Hepatocyte (in vitro differentiated cells): Measurements from ENCODE around the gene GNG7. TPM values are rescaled to one million over a fixed set of nuclear protein-coding genes. Genes with fewer than 3 reads are reported as not detected.
"Not testable (repeated sequence)": the region's sequence is repeated elsewhere in the genome, so short reads cannot be mapped to it uniquely, and the experiment has no call there.

Experiments
- DNase-seq: peaks from one replicate; pipeline ENCODE4 v3.0.0-alpha.2; 2016; ENCODE audit warnings: low spot score
- H2AFZ ChIP-seq: fragments of 200-600 bp; sonication (generic); 2 replicates; pipeline ENCODE4 v1.6.0; 2016; ENCODE audit warnings: antibody characterized with exemption, mild to moderate bottlenecking
- H3K27ac ChIP-seq: fragments of 200-600 bp; sonication (generic); 2 replicates; pipeline ENCODE4 v1.5.1; 2016; ENCODE audit warnings: mild to moderate bottlenecking
- H3K27me3 ChIP-seq: fragments of 200-600 bp; sonication (generic); 2 replicates; pipeline ENCODE4 v1.6.1; 2016
- H3K36me3 ChIP-seq: fragments of 200-600 bp; sonication (generic); replicated peaks from 2 replicates; pipeline ENCODE4 v1.5.1; 2016; ENCODE audit warnings: low read depth; ENCODE audit not compliant: insufficient read depth
- H3K4me1 ChIP-seq: fragments of 200-600 bp; sonication (generic); 2 replicates; pipeline ENCODE4 v1.5.1; 2016; ENCODE audit warnings: mild to moderate bottlenecking, moderate library complexity; ENCODE audit not compliant: insufficient read depth
- H3K4me2 ChIP-seq: fragments of 200-600 bp; sonication (generic); 2 replicates; pipeline ENCODE4 v1.6.0; 2016
- H3K4me3 ChIP-seq: fragments of 200-600 bp; sonication (generic); 2 replicates; pipeline ENCODE4 v1.5.1; 2016; ENCODE audit warnings: mild to moderate bottlenecking
- H3K79me2 ChIP-seq: fragments of 200-600 bp; sonication (generic); 2 replicates; pipeline ENCODE4 v1.6.0; 2017; ENCODE audit warnings: mild to moderate bottlenecking
- H3K9me2 ChIP-seq: fragments of 200-600 bp; sonication (generic); replicated peaks from 2 replicates; pipeline ENCODE4 v1.6.0; 2017; ENCODE audit warnings: mild to moderate bottlenecking; ENCODE audit not compliant: insufficient read depth
- H3K9me3 ChIP-seq: fragments of 200-600 bp; sonication (generic); 2 replicates; pipeline ENCODE4 v1.5.1; 2016; ENCODE audit warnings: low read depth, mild to moderate bottlenecking
- H4K20me1 ChIP-seq: fragments of 200-600 bp; sonication (generic); 2 replicates; pipeline ENCODE4 v1.6.0; 2016; ENCODE audit warnings: mild to moderate bottlenecking; ENCODE audit not compliant: insufficient read depth, poor library complexity, severe bottlenecking
- EZH2 ChIP-seq: fragments of 200-600 bp; sonication (generic); IDR thresholded peaks from 2 replicates; pipeline ENCODE4 v1.6.1; 2016; ENCODE audit warnings: antibody characterized with exemption, mild to moderate bottlenecking, borderline replicate concordance
- EZH2phosphoT487 ChIP-seq: fragments of 200-600 bp; sonication (generic); IDR thresholded peaks from one replicate; pipeline ENCODE4 v1.6.1; 2018; ENCODE audit warnings: antibody characterized with exemption, mild to moderate bottlenecking, low read depth, moderate library complexity; ENCODE audit not compliant: unreplicated experiment, severe bottlenecking
- WGBS: methylation state at CpG from one replicate; pipeline ENCODE4 v1.1.6; 2016; ENCODE audit warnings: low lambda C conversion rate; ENCODE audit errors: missing lambda C conversion rate; 5-methylcytosine and 5-hydroxymethylcytosine counted together
- polyA plus RNA-seq: library from polyadenylated mRNA; unstranded; fragments of >200 nt; fragmentation: Nextera tagmentation; extraction: Ambion mirVana; gene quantifications from 2 replicates; pipeline ENCODE4 v1.2.1, GENCODE V29; 2016
- total RNA-seq: library from RNA; depleted of rRNA; stranded (reverse); fragments of >200 nt; gene quantifications from 2 replicates; pipeline ENCODE4 v1.2.3, GENCODE V29; 2014
- TF ChIP-seq, protein P1 (sequence below): fragments of 200-600 bp; sonication (generic); IDR thresholded peaks from 2 replicates; pipeline ENCODE4 v1.5.1; 2016; ENCODE audit warnings: antibody characterized with exemption, mild to moderate bottlenecking; ENCODE audit not compliant: poor library complexity

Gene GNG7
- total and polyA plus RNA-seq, 2 experiments from 2014 or later: 1.2 to 1.9 TPM

DNA sequence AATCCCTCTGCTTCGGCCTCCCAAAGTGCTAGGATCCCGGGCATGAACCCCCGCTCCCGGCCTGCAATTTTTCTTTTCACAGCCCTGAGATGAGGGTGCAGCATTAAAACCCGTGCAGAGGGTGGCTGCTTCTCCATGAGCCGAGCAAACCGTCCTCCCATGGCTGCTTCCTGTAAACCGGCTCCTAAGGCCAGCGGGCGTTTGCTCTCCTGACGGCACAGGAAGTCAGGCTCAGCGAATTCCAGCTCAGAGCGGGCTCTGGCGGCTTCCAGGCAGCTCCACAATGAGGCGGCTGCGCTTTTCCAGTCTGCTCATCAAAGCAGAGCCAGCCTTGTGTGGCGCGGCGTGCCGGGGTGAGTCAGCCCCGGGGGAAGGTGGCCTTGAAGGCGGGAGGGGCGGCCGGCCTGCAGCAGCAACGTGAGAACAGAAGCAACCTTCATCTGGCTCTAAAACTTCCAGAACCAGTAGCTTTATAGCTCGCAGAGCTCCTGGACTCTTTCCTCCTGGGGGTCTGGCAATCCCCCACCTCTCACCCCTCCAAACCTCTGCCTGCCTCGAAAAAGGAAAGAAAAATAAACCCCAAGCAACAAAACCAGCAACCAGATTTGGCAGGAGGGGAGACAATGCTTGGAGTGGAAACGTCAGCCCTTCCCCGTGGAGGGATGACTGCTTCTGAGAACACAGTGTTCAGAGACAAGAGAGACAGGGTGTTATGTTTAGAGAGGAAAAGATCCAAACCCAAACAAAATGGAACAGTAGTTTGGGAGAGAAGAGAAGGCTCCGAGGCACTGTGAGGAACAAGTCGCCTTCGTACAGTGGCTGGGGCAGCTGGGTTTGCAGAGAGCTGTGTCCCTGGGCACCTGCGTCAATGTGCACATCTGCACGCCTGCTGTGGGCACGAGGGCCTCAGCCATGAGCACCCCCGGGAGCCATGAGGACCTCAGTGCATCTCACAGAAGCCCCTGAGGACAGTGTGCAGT lies 158.7 kb downstream of the GNG7 start:
- H3K9me3 ChIP-seq: no peaks in the 10 kb centered on the region
- H3K36me3 ChIP-seq: no peaks in the 10 kb centered on the region
- no peaks in the 10 kb centered on the region for H3K79me2 ChIP-seq
- 17% methylated on average over 36 of the region's 36 CpGs for WGBS
- DNase-seq: peak; percentile 98
- H3K4me1 ChIP-seq: peaks cover 57% of the 10 kb centered on the region
- TF ChIP-seq EZH2: no peak
- TF ChIP-seq, protein P1, sequence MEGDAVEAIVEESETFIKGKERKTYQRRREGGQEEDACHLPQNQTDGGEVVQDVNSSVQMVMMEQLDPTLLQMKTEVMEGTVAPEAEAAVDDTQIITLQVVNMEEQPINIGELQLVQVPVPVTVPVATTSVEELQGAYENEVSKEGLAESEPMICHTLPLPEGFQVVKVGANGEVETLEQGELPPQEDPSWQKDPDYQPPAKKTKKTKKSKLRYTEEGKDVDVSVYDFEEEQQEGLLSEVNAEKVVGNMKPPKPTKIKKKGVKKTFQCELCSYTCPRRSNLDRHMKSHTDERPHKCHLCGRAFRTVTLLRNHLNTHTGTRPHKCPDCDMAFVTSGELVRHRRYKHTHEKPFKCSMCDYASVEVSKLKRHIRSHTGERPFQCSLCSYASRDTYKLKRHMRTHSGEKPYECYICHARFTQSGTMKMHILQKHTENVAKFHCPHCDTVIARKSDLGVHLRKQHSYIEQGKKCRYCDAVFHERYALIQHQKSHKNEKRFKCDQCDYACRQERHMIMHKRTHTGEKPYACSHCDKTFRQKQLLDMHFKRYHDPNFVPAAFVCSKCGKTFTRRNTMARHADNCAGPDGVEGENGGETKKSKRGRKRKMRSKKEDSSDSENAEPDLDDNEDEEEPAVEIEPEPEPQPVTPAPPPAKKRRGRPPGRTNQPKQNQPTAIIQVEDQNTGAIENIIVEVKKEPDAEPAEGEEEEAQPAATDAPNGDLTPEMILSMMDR: peak; percentile 48
- peak overlapping the region; percentile 96 for H3K27ac ChIP-seq
- H3K9me2 ChIP-seq: no peaks in the 10 kb centered on the region
- no peaks in the 10 kb centered on the region for H3K27me3 ChIP-seq
- H3K4me3 ChIP-seq: no peak overlapping the region
- no peaks in the 10 kb centered on the region for H4K20me1 ChIP-seq
- no peak overlapping the region for H2AFZ ChIP-seq
- peak overlapping the region; percentile 68 for H3K4me2 ChIP-seq

DNA sequence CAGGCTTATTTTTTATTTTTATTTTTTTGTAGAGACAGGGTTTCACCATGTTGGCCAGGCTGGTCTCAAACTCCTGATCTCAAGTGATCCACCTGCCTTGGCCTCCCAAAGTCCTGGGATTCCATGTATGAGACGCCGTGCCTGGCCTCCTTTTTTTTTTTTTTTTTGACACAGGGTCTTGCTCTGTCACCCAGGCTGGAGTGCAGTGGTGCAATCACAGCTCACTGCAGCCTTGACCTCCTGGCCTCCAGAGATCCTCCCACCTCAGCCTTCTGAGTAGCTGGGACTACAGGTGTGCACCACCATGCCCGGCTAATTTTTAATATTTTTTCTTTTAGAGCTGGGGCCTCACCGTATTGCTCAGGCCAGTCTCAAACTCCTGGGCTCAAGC lies 159.4 kb downstream of the GNG7 start:
- Histone ChIP-seq H3K27ac (peak overlapping the region; percentile 96), H3K4me2 (peak overlapping the region; percentile 68), H3K4me1 (peaks cover 57% of the 10 kb centered on the region)
- DNase-seq, H3K36me3 ChIP-seq, H4K20me1 ChIP-seq, H3K4me3 ChIP-seq, H3K9me2 ChIP-seq, H3K27me3 ChIP-seq, H3K9me3 ChIP-seq, H3K79me2 ChIP-seq, H2AFZ ChIP-seq: not testable (repeated sequence)
- 32% methylated on average over 4 of the region's 4 CpGs for WGBS

DNA sequence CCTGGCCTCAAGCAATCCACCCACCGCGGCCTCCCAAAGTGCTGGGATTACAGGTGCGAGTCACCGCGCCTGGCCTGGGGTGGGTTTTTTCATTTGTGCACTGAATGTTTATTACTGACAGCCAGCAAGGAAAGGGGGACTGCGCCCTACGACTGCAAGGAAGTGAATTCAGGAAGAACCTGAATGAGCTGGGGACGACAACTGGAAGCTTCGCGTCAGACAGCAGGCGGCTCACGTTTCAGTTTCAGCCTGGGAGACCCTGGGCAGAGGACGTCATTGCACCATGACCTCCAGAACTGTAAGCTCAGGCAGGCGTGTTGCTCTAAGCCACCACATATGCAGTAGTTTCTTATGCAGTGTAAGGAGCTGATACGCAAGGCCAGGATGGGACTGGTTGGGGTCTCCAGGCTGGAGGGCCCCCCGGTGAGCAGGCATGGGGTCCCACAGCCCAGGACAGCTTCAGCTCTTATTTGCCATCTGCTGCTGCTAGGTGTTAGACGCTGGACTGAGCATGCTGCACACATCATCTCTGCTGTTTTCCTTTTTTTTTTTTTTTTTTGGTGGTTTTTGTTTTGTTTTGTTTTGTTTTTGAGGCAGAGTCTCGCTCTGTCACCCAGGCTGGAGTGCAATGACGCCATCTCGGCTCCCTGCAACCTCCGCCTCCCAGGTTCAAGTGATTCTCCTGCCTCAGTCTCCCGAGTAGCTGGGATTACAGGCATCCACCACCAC lies 160.0 kb downstream of the GNG7 start:
- peaks cover 57% of the 10 kb centered on the region for H3K4me1 ChIP-seq
- no peaks in the 10 kb centered on the region for H4K20me1 ChIP-seq
- no peaks in the 10 kb centered on the region for H3K79me2 ChIP-seq
- H3K27me3 ChIP-seq: no peaks in the 10 kb centered on the region
- H3K9me2 ChIP-seq: no peaks in the 10 kb centered on the region
- no peaks in the 10 kb centered on the region for H3K36me3 ChIP-seq
- no peak for DNase-seq
- TF ChIP-seq EZH2 (no peak), EZH2phosphoT487 (no peak)
- TF ChIP-seq, protein P1: no peak
- peak overlapping the region; percentile 96 for H3K27ac ChIP-seq
- 81% methylated on average over 21 of the region's 22 CpGs for WGBS
- H3K9me3 ChIP-seq: no peaks in the 10 kb centered on the region
- H2AFZ ChIP-seq: no peak overlapping the region
- H3K4me2 ChIP-seq: peak overlapping the region; percentile 68
- H3K4me3 ChIP-seq: no peak overlapping the region
